ENCODE results near the gene TRIM16. TPM values are rescaled to one million over a fixed set of nuclear protein-coding genes. Genes with fewer than 3 reads are reported as not detected.
"Not testable (repeated sequence)": the region's sequence is repeated elsewhere in the genome, so short reads cannot be mapped to it uniquely, and the experiment has no call there.

Gene TRIM16
- polyA plus RNA-seq, 1 donor (not counting 4 experiments of a cell fraction or from before 2014, with no cell fraction given): 62.3 TPM

- H2AFZ ChIP-seq (ENCODE audit: control insufficient read depth, low read length); H3K9ac ChIP-seq (ENCODE audit: control insufficient read depth, extremely low read depth, insufficient read depth, low read length); H3K36me3 ChIP-seq (ENCODE audit: control insufficient read depth in 2 of 2, extremely low read depth in 1 of 2, insufficient read depth in 2 of 2, low read length in 2 of 2); H3K27me3 ChIP-seq (ENCODE audit: control insufficient read depth, extremely low read depth, insufficient read depth, low read length); H3K4me1 ChIP-seq (ENCODE audit: control insufficient read depth, extremely low read depth, insufficient read depth, low read length); H3K4me2 ChIP-seq (ENCODE audit: control insufficient read depth, extremely low read depth, insufficient read depth, low read depth, low read length); H3K9me1 ChIP-seq (ENCODE audit: control insufficient read depth, extremely low read depth, insufficient read depth, low read length); H3K9me3 ChIP-seq (ENCODE audit: control insufficient read depth, low read depth, low read length); H3K4me3 ChIP-seq (ENCODE audit: control insufficient read depth in 2 of 3, extremely low read depth in 1 of 3, insufficient read depth in 2 of 3, low read depth in 1 of 3, low read length in 3 of 3); DNase-seq (ENCODE audit: low read depth, low spot score); H3K79me2 ChIP-seq (ENCODE audit: control insufficient read depth, insufficient read depth, low read length); H3K27ac ChIP-seq (ENCODE audit: control insufficient read depth, insufficient read depth, low read length); dilution Hi-C loops (cut with MboI; ENCODE audit: extremely low pct_ligation_motif_present, low sequenced_read_pairs); H4K20me1 ChIP-seq (ENCODE audit: control insufficient read depth, extremely low read depth, insufficient read depth, low read length): not testable (repeated sequence)
- FAIRE-seq: peak; percentile 29
Observed at GRCh38 chr17:15674640-15675039, 9.5 kb downstream of the TRIM16 start.

- dilution Hi-C loops (cut with MboI; ENCODE audit: extremely low pct_ligation_motif_present, low sequenced_read_pairs); H3K9me3 ChIP-seq (ENCODE audit: control insufficient read depth, low read depth, low read length); H3K4me1 ChIP-seq (ENCODE audit: control insufficient read depth, extremely low read depth, insufficient read depth, low read length); H3K79me2 ChIP-seq (ENCODE audit: control insufficient read depth, insufficient read depth, low read length); DNase-seq (ENCODE audit: low read depth, low spot score); H3K9me1 ChIP-seq (ENCODE audit: control insufficient read depth, extremely low read depth, insufficient read depth, low read length); H3K4me2 ChIP-seq (ENCODE audit: control insufficient read depth, extremely low read depth, insufficient read depth, low read depth, low read length); H3K9ac ChIP-seq (ENCODE audit: control insufficient read depth, extremely low read depth, insufficient read depth, low read length); H3K27me3 ChIP-seq (ENCODE audit: control insufficient read depth, extremely low read depth, insufficient read depth, low read length); H3K27ac ChIP-seq (ENCODE audit: control insufficient read depth, insufficient read depth, low read length); H2AFZ ChIP-seq (ENCODE audit: control insufficient read depth, low read length); H3K4me3 ChIP-seq (ENCODE audit: control insufficient read depth in 2 of 3, extremely low read depth in 1 of 3, insufficient read depth in 2 of 3, low read depth in 1 of 3, low read length in 3 of 3); H4K20me1 ChIP-seq (ENCODE audit: control insufficient read depth, extremely low read depth, insufficient read depth, low read length); FAIRE-seq; H3K36me3 ChIP-seq (ENCODE audit: control insufficient read depth in 2 of 2, extremely low read depth in 1 of 2, insufficient read depth in 2 of 2, low read length in 2 of 2): not testable (repeated sequence)
Observed at GRCh38 chr17:15669526-15669925, 14.6 kb downstream of the TRIM16 start.

GRCh38 chr17:15663691-15664090 is 20.4 kb downstream of the TRIM16 start:
- no peak for FAIRE-seq
- no peak overlapping the region for H3K4me2 ChIP-seq (ENCODE audit: control insufficient read depth, extremely low read depth, insufficient read depth, low read depth, low read length)
- H2AFZ ChIP-seq (ENCODE audit: control insufficient read depth, low read length): no peak overlapping the region
- DNase-seq (ENCODE audit: low read depth, low spot score): no peak
- no peak for TF ChIP-seq CTCF (optimal IDR thresholded peaks at IDR 0.05 in 1 of 3, IDR thresholded peaks at IDR 0.05 in 1 of 3, conservative IDR thresholded peaks at IDR 0.05 in 1 of 3; ENCODE audit: extremely low read depth in 1 of 3, insufficient read depth in 2 of 3, low read length in 3 of 3)
- no peak for TF ChIP-seq EZH2 (IDR thresholded peaks at IDR 0.05; ENCODE audit: low read length)
- H3K9ac ChIP-seq (ENCODE audit: control insufficient read depth, extremely low read depth, insufficient read depth, low read length): no peak overlapping the region
- H3K4me1 ChIP-seq (ENCODE audit: control insufficient read depth, extremely low read depth, insufficient read depth, low read length): peaks cover 21% of the 10 kb centered on the region
- no peaks in the 10 kb centered on the region for H3K79me2 ChIP-seq (ENCODE audit: control insufficient read depth, insufficient read depth, low read length)
- H3K4me3 ChIP-seq (ENCODE audit: control insufficient read depth in 2 of 3, extremely low read depth in 1 of 3, insufficient read depth in 2 of 3, low read depth in 1 of 3, low read length in 3 of 3): no peak overlapping the region
- dilution Hi-C loops (cut with MboI; ENCODE audit: extremely low pct_ligation_motif_present, low sequenced_read_pairs): no loop called here
- H3K9me1 ChIP-seq (ENCODE audit: control insufficient read depth, extremely low read depth, insufficient read depth, low read length): no peaks in the 10 kb centered on the region
- no peak overlapping the region for H3K27ac ChIP-seq (ENCODE audit: control insufficient read depth, insufficient read depth, low read length)
- H3K9me3 ChIP-seq (ENCODE audit: control insufficient read depth, low read depth, low read length): no peaks in the 10 kb centered on the region
- H3K27me3 ChIP-seq (ENCODE audit: control insufficient read depth, extremely low read depth, insufficient read depth, low read length): no peaks in the 10 kb centered on the region
- H4K20me1 ChIP-seq (ENCODE audit: control insufficient read depth, extremely low read depth, insufficient read depth, low read length): no peaks in the 10 kb centered on the region
- peaks cover 0 to 2% of the 10 kb centered on the region in 2 experiments for H3K36me3 ChIP-seq (ENCODE audit: control insufficient read depth in 2 of 2, extremely low read depth in 1 of 2, insufficient read depth in 2 of 2, low read length in 2 of 2)

All from keratinocyte (primary cell).